GM18505 (cell line): Measurements from ENCODE around the gene SREBF1.

ENCODE experiments used
- ATAC-seq: cut with Tn5 transposase; IDR thresholded peaks from one replicate; pipeline ENCODE4 v1.9.1; 2021; ENCODE audit not compliant: unreplicated experiment
- POLR2A ChIP-seq: IDR thresholded peaks from 4 replicates; pipeline ENCODE4 v1.6.1; 2011; ENCODE audit warnings: borderline replicate concordance; ENCODE audit not compliant: insufficient read depth, insufficient read length; ENCODE audit errors: extremely low read depth

The SREBF1 gene

DNA sequence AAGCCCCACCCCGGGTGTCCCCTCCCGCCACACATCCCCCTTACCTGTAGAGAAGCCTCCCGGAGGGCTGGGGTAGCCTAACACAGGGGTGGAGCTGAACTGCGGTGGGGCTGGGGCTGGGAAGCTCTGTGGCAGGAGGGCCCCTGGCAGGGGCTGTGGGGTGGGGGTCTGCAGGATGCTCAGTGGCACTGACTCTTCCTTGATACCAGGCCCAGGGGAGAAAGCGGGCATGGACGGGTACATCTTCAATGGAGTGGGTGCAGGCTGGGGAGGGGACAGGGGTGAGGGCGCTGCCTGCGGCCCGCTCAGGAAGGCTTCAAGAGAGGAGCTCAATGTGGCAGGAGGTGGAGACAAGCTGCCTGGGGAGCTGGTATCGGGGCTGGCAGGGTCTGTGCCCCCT is 16.7 kb downstream of the SREBF1 start:
- ATAC-seq = no peak
- no peak for TF ChIP-seq POLR2A

DNA sequence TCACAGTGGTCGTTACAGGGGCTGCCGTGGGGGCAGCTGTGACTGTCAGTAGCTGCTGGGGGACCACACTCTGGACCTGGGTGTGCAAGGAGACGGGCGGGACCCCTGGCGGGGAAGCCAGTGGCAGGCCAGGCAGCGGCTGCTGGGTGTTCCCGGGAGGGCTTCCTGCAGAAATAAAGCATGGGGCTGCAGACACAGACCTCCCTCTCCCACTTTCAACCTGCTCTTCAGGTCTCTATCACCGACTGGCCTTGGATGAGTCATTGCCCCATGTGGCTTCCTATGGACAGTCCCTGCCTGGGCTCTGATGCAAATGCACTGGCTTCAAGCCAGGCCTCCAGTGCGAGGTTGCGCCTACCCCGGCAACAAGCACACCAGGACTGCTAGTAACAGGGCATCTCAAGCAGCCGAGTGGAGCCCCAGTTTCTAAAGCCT is 17.2 kb downstream of the SREBF1 start:
- ATAC-seq = no peak

GRCh38 chr17:17819111-17819510 is 17.7 kb downstream of the SREBF1 start:
- no peak for ATAC-seq

More for the DNA sequence above, 17.2 kb downstream of the SREBF1 start:
- no peak for TF ChIP-seq POLR2A

DNA sequence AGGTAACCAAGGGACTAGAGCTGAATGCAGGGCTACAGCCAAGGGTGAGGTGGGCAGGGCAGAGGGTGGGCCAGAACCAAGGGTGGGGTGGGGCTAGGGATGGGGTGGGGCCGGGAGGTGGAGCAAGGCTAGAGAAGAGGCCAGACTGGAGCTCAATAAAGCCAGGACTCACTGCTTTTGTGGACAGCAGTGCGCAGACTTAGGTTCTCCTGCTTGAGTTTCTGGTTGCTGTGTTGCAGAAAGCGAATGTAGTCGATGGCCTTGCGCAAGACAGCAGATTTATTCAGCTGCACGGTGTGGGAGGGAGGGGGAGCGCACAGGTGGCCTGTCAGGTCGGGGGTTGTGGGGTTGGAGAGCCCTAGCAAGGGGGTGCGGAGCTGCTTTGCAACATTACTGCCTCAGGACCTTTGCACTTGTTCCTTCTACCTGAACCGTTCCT is 18.7 kb downstream of the SREBF1 start:
- ATAC-seq = no peak
- no peak for TF ChIP-seq POLR2A

More at GRCh38 chr17:17819111-17819510, 17.7 kb downstream of the SREBF1 start:
- no peak for TF ChIP-seq POLR2A

- no peak for TF ChIP-seq POLR2A
- ATAC-seq = no peak
Measured at GRCh38 chr17:17817552-17817947, 19.2 kb downstream of the SREBF1 start.

DNA sequence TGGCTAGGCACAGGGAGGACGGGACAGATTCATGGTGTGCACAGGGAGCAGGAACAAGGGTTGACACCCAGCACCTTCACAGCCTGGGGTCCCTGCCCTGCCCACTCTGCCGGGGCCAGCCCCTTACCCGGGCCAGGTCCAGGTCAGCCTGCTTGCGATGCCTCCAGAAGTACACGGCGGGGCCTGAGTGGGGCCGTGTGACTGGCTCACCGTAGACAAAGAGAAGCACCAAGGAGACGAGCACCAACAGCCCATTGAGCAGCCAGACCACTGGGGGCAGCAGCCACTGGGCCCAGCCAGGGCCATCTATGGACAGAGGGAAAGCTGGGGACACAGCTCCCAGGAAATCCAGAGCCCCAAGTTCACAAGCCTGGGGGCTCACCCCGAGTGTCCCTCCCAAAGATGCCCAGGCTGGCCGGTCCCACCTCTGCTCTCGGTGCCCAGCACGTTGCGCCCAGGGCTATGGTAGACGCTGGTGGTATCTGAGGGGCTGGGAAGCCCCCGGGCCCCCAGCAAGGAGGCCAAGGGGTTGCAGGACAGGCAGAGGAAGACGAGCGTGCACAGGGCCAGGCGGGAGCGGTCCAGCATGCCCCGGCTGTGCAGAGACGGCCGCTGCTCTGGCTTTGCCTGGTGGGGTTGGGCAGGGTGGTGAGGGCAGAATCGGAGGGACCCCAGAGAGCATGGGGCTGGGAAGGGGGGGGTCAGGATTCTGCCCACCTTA is 19.8 kb downstream of the SREBF1 start:
- ATAC-seq = no peak
- no peak for TF ChIP-seq POLR2A

GRCh38 chr17:17816240-17816814 is 20.5 kb downstream of the SREBF1 start:
- ATAC-seq = no peak
- TF ChIP-seq POLR2A = no peak

DNA sequence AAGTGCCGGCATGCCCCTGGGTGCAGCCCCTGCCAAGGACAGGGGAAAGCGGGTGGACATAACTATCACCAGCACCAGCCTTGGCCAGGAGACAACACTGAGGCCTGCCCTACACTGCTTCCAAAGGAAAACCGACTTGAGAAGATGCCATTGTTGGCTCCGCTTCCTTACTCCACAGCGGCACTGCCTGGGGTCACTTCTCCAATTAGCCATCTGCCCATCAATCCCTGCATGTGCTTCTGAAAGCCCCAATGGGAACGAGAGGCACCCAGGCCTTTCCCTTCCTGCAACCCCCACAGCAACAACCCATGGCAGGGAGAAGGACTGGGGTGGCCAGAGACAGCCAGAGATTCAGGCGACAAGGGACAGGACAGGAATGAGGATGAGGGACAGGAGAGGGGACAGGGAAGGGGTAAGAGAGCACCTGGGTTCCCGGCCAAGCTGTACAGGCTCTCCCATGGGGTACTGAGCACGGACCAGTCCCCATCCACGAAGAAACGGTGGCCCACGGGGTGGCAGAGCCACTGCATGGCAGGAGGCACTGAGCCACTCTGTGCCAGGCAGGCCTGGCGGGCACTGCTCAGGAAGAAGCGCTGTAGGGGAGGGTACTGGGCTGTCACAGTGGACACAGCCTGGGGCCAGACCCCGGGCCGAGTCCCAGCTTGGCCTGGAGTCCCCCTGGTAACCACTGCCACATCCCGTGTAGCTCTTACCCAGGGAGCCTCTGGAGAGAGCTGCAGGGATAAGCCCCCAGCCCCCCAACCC is 21.2 kb downstream of the SREBF1 start:
- ATAC-seq = no peak
- TF ChIP-seq POLR2A = peak; percentile 10

GRCh38 chr17:17815062-17815406 is 21.8 kb downstream of the SREBF1 start:
- ATAC-seq = no peak

GRCh38 chr17:17814162-17815061 is 22.4 kb downstream of the SREBF1 start:
- no peak for ATAC-seq
- no peak for TF ChIP-seq POLR2A

More at GRCh38 chr17:17815062-17815406, 21.8 kb downstream of the SREBF1 start:
- no peak for TF ChIP-seq POLR2A

- no peak for TF ChIP-seq POLR2A
- ATAC-seq = no peak
Measured at GRCh38 chr17:17813725-17814095, 23.1 kb downstream of the SREBF1 start.

GRCh38 chr17:17813055-17813724 is 23.6 kb downstream of the SREBF1 start:
- no peak for ATAC-seq

DNA sequence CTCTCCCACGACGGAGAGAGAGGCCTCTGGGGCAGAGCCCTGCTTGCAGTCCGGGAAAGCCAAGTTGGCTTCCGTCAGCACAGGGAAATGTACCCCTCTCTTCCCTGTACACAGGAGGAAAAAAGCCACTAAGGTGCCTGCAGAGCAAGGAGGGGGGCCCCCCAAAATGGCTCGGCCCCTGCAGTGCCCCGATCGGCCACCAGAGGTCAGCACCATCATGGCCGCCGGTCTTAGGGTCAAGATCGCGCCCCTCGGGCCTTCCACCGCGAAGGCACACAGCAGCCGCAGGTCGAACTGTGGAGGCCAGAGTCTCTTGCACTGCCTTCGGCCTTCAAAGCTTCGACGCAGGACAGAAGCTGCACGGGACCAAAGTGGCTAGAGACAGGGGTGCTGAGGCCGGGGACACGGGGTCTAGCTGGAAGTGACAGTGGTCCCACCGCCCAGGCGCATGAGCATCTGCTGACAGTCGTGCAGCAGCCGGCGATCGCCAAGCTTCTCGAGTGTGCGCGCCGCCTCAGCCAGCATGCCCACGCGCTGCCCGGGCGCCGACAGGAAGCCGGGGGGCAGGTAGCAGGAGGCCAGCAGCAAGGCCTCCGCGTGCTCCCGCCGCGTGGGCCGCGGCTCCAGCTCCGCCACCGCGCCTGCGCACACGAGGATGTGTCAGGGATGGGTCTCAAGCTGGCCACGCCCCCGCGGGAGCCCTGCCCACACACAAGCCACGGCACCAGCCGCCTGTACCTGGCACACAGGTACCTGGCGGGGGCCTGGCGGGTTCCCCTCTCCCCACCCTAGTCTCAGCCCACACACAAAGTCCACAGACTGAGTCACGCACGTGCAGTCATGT is 24.4 kb downstream of the SREBF1 start:
- no peak for ATAC-seq

More at GRCh38 chr17:17813055-17813724, 23.6 kb downstream of the SREBF1 start:
- TF ChIP-seq POLR2A = no peak

More for the DNA sequence above, 24.4 kb downstream of the SREBF1 start:
- no peak for TF ChIP-seq POLR2A
